GM18907 (cell line): ENCODE data around the gene UGT2A3.
A peak's percentile ranks its signal among the peaks of the same experiment; 100 is the strongest.

Experiments used
- ATAC-seq: cut with Tn5 transposase; IDR thresholded peaks from one replicate; pipeline ENCODE4 v1.9.1; 2021; ENCODE audit warnings: mild to moderate bottlenecking, moderate library complexity; ENCODE audit not compliant: unreplicated experiment

UGT2A3 gene

DNA sequence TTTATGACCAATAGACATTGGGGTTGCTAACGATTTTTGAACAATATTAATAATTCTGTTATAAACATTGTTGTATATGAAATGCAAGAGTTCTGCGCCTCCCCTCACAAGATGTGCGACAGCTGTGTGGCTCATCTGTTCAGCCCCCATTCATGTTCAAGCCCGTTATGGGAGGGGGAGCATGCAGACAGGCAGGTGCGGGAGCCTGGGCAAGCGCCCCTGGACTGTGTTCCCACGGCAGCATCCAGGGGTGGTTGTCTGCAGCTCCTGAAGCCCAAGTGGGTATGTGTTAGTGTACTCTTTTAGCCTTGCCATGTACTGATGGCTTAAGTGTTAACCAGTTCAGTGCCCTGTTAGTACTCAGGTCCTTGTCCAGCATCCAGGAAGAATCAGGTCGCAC, 34.6 kb downstream of the UGT2A3 start:
- ATAC-seq, result no peak

GRCh38 chr4:68912807-68913206, 38.8 kb downstream of the UGT2A3 start:
- no peak for ATAC-seq

- no peak for ATAC-seq
These were observed 42.2 kb downstream of the UGT2A3 start for GRCh38 chr4:68909385-68909784.

- no peak for ATAC-seq
These were observed 43.6 kb downstream of the UGT2A3 start for GRCh38 chr4:68907788-68908700.

GRCh38 chr4:68907245-68907644, 44.4 kb downstream of the UGT2A3 start:
- no peak for ATAC-seq

DNA sequence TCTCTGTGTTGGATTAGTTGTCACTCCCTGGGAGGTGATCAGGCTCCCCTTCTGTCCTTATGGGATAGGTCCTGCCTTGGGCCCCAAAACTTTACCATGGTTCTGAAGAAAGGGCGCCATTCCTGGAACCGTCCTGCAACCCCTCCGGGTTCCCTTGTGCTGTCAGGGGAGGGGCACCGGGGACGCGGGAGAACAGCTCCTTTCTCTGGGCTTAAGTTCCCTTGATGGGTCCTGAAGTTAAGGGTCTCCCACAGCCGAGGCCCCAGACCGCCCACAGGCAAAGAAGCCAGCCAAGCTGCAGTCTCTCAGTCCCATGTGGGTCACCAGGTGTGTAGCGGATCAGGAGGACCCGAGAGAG, 44.8 kb downstream of the UGT2A3 start:
- no peak for ATAC-seq

- ATAC-seq, result peak; percentile 50
These were observed 45.4 kb downstream of the UGT2A3 start for GRCh38 chr4:68905939-68906779.

GRCh38 chr4:68905598-68905938, 46.0 kb downstream of the UGT2A3 start:
- no peak for ATAC-seq

DNA sequence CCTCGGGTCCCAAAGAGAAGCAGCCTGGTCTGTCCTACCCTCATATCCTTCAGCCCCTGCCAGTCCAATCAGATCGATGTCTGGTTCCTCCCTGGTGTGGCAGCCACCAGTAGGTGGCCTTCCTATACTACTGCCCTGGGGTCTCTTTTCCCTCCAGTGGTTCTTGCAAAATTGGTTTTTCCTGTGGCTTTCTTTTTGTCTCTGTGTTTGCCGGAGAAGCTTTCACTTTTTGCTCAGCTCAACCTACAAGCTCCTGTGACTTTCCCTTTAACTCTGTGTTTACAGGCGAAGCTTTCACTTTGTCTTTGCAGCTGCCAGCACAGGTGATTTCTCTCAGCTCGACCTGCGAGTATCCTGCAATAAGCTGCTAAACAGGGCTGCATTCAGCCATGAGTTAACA, 46.8 kb downstream of the UGT2A3 start:
- peak; percentile 78 for ATAC-seq

DNA sequence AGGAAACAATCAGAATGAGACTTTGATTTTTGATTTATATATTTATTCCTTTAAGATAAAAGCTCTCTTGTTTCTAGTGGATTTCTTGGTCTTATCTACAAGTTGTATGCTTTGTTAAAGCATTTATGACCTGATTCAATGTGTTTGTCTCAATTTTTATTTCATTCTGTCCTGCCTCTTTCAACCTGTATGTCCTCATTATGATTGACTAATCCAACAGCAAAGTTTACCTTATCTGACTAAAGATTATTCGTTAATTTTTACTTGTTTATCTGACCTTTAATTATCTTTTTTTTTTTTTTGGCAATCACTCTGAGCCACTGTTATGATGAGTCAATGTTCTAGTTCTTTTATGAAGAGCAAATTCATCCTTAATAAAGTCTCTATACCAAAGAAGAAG, 54.9 kb downstream of the UGT2A3 start:
- ATAC-seq, result no peak

GRCh38 chr4:68895561-68896198, 55.9 kb downstream of the UGT2A3 start:
- ATAC-seq, result no peak

GRCh38 chr4:68892861-68893260, 58.7 kb downstream of the UGT2A3 start:
- ATAC-seq, result no peak

GRCh38 chr4:68891678-68892077, 59.9 kb downstream of the UGT2A3 start:
- ATAC-seq, result no peak

GRCh38 chr4:68885545-68885944, 66.1 kb downstream of the UGT2A3 start:
- ATAC-seq, result no peak

DNA sequence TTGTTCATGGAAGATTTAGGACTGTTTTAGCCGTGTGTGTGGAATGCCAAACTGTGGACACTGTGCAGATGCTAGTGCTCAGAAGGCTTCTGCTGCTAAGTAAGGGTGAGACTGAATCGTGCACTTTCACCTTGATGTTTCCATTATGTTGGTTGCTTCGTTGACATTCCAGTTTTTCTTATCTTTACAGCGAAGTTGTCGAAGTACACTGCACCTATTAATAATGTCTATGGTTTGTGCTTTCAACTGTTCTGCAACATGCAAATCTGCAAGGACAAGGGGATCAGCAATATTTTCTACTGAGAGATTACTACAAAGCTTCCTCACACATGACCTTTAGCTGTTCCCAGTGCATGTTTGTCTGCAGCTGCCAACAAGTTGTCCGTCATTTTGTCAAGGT, 67.7 kb downstream of the UGT2A3 start:
- ATAC-seq, result no peak
